Activated naive CD8-positive, alpha-beta T cell treated with anti-CD3 and anti-CD28 coated beads, Interleukin-2, amount 50 U/mL, for 24 hours (primary cell): ENCODE data around the gene CAP2.
A peak's percentile ranks its signal among the peaks of the same experiment; 100 is the strongest.

ENCODE experiments used
- ATAC-seq: fragments of 150-1000 bp; cut with Tn5 transposase; one replicate; pipeline ENCODE4 v1.10.0; 2021
- DNase-seq: peaks from one replicate; pipeline ENCODE4 v3.0.0; 2021
- H3K27ac Mint-ChIP-seq: one replicate; pipeline ENCODE4 v1.8.0; 2021; ENCODE audit warnings: mild to moderate bottlenecking, mixed read lengths
- H3K27me3 Mint-ChIP-seq: one replicate; pipeline ENCODE4 v1.8.0; 2021; ENCODE audit warnings: mixed read lengths
- H3K36me3 Mint-ChIP-seq: one replicate; pipeline ENCODE4 v1.8.0; 2021; ENCODE audit warnings: low read depth, mixed read lengths
- H3K4me1 Mint-ChIP-seq: one replicate; pipeline ENCODE4 v1.8.0; 2021; ENCODE audit warnings: mixed read lengths
- H3K4me3 Mint-ChIP-seq: one replicate; pipeline ENCODE4 v1.8.0; 2021; ENCODE audit warnings: mild to moderate bottlenecking, moderate library complexity, mixed read lengths
- H3K9me3 Mint-ChIP-seq: one replicate; pipeline ENCODE4 v1.8.0; 2021; ENCODE audit warnings: mixed read lengths

Gene CAP2

GRCh38 chr6:17593246-17593645, 199.9 kb downstream of the CAP2 start:
- H3K36me3 Mint-ChIP-seq, result no peaks in the 10 kb centered on the region
- H3K9me3 Mint-ChIP-seq, result no peaks in the 10 kb centered on the region
- DNase-seq, result no peak
- H3K4me3 Mint-ChIP-seq, result no peak overlapping the region
- peaks cover 17% of the 10 kb centered on the region for H3K4me1 Mint-ChIP-seq
- H3K27ac Mint-ChIP-seq, result no peak overlapping the region
- no peak for ATAC-seq
- no peaks in the 10 kb centered on the region for H3K27me3 Mint-ChIP-seq

DNA sequence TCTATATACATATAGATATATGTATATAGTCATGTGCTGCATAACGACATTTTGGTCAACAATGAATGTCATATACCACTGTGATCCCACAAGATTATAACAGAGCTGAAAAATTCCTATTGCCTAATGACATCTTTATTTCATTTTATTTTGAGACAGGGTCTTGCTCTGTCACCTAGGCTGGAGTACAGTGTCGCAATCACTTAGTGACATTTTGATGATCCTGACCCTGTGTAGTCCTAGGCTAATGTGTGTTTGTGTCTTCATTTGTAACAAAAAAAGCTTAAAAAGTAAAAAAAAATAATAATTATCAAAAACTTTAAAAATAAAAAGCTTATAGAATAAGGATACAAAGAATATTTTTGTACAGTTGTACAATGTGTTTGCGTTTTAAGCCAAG, 202.7 kb downstream of the CAP2 start:
- no peak for DNase-seq
- no peak overlapping the region for H3K27ac Mint-ChIP-seq
- no peak for ATAC-seq
- no peak overlapping the region for H3K4me3 Mint-ChIP-seq
- H3K9me3 Mint-ChIP-seq, result no peaks in the 10 kb centered on the region
- peaks cover 11% of the 10 kb centered on the region for H3K4me1 Mint-ChIP-seq
- H3K36me3 Mint-ChIP-seq, result no peaks in the 10 kb centered on the region
- H3K27me3 Mint-ChIP-seq, result no peaks in the 10 kb centered on the region

DNA sequence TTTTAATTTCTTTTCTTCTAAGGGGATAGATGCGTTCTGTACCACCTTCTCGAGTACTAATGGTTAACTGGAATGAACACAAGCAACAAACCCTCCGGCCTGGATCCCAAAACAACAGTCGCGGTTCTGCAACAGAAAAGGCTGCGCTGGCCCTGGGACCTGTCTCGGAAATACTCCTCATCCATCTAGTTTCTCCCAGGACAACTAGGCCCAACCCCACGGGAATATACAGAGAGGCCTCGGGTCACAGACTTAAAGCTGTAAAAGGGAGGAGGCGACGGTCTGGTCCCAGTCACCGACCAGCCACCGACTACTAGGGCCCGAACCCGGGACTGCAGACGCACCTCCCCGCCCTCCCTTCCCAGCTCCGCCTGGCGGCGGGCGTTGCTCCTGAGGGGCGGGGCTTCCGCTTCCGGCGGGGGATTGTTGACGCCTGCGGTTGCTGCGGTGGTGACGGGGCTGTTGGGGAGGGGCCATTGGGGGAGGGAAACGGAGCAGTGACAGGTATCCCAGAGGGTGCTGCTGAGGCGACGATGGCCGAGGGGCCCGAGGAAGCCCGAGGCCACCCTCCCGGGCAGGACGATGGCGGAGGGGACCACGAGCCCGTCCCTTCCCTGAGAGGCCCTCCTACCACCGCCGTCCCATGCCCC, 206.6 kb downstream of the CAP2 start, which contains the start of gene FAM8A1:
Gene FAM8A1, plus strand, starts transcription at position 426 of the 650 bp plus-strand sequence. Its CDS starts 108 bp downstream, at position 534.
- Mint-ChIP-seq H3K27ac (peak within 1 kb of the TSS; percentile 73), H3K4me1 (peaks cover 36% of the 10 kb centered on the region), H3K9me3 (no peaks in the 10 kb centered on the region), H3K36me3 (peaks cover 3% of the 10 kb centered on the region), H3K4me3 (peak within 1 kb of the TSS; percentile 84), H3K27me3 (no peaks in the 10 kb centered on the region)
- peak; percentile 85 for ATAC-seq
- DNase-seq, result peak; percentile 98

DNA sequence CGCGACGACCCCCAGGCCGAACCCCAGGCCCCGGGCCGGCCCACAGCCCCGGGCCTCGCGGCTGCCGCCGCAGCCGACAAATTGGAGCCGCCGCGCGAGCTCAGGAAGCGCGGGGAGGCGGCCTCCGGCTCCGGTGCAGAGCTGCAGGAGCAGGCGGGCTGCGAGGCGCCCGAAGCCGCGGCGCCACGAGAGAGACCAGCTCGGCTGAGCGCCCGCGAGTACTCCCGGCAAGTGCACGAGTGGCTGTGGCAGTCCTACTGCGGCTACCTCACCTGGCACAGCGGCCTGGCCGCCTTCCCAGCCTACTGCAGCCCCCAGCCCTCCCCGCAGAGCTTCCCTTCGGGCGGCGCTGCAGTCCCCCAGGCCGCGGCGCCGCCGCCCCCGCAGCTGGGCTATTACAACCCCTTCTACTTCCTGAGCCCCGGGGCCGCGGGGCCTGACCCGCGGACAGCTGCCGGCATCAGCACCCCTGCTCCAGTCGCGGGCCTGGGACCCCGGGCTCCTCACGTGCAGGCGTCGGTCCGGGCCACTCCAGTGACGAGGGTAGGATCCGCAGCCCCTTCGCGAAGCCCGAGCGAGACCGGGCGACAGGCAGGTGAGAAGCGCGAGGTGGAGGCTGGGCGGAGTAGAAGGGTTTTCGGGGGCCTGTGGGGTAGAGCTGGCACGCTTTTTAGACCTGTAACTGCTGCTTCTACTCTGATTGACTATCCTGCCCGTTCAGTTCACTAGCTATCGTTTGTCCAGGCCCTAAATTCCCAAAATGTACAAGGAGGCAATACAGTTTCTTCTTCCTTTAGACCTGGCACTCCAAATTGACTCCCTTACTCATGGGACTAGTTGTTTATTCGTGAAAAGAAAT, 207.4 kb downstream of the CAP2 start:
- H3K36me3 Mint-ChIP-seq, result peaks cover 3% of the 10 kb centered on the region
- peak; percentile 51 for ATAC-seq
- DNase-seq, result peak; percentile 53
- H3K4me3 Mint-ChIP-seq, result peak overlapping the region; percentile 84
- H3K9me3 Mint-ChIP-seq, result no peaks in the 10 kb centered on the region
- peak overlapping the region; percentile 59 for H3K27ac Mint-ChIP-seq
- H3K4me1 Mint-ChIP-seq, result peaks cover 36% of the 10 kb centered on the region
- no peaks in the 10 kb centered on the region for H3K27me3 Mint-ChIP-seq

DNA sequence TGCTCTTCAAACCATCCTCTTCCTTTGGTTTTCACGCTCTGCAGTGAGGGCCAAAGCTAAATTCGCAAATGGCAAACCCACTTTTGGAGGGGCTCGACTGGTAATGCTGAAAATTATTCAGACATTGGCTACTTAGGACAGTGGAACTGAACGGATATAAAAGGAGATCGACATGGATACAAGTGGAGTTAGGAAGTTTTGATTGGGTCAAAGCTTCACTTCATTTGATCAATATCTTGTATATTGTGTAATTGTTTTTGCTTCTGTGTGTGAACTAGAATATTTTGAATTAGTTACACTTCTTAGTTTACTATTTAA, 207.9 kb downstream of the CAP2 start:
- Mint-ChIP-seq H3K4me3 (peak overlapping the region; percentile 84), H3K36me3 (peaks cover 5% of the 10 kb centered on the region), H3K9me3 (no peaks in the 10 kb centered on the region), H3K4me1 (peaks cover 36% of the 10 kb centered on the region), H3K27me3 (no peaks in the 10 kb centered on the region), H3K27ac (peak overlapping the region; percentile 59)
- DNase-seq (no peak), ATAC-seq (no peak)

DNA sequence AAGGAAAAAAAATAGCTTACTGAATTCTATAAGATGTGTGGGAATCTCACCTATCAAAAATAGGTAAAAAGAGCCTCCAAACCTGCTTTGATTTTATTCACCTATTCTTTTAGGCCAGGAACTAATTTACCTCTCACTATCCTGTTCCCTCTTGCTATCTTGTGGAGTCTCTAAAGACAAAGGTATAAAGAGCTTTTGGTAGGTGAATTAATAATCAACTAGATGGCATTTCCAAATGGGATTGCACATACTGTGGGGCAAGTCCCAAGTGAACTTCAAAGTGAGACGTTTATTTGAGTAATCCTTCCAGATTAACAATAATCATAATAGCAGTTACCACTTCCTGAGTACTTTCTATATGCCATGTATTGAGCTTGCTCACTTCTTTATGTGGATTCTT, 209.5 kb downstream of the CAP2 start:
- H3K4me3 Mint-ChIP-seq, result no peak overlapping the region
- H3K36me3 Mint-ChIP-seq, result peaks cover 9% of the 10 kb centered on the region
- peaks cover 36% of the 10 kb centered on the region for H3K4me1 Mint-ChIP-seq
- DNase-seq (no peak), ATAC-seq (peak; percentile 24)
- no peaks in the 10 kb centered on the region for H3K27me3 Mint-ChIP-seq
- H3K9me3 Mint-ChIP-seq, result no peaks in the 10 kb centered on the region
- H3K27ac Mint-ChIP-seq, result no peak overlapping the region

DNA sequence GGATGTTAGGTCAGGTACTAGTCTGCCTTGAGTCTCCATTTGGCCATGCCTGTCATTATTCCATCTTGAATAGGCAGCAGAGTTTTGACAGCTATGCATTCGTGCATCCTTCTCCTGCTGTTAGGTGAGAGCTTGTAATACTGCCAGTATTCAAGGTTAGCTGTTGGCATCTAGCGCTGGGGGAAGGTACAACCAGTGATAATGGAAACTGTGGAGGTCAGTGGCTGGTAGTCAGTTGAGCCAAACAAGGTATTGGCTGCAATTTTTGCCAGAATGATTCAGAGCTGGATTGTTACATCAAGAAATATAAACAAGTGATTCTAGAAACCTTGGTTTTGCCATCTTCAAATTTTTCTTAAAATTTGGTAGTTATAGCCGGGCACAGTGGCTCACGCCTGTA, 213.2 kb downstream of the CAP2 start:
- H3K36me3 Mint-ChIP-seq, result peaks cover 9% of the 10 kb centered on the region
- H3K4me3 Mint-ChIP-seq, result no peak overlapping the region
- ATAC-seq (no peak), DNase-seq (no peak)
- no peaks in the 10 kb centered on the region for H3K9me3 Mint-ChIP-seq
- H3K27me3 Mint-ChIP-seq, result no peaks in the 10 kb centered on the region
- peaks cover 22% of the 10 kb centered on the region for H3K4me1 Mint-ChIP-seq
- peak overlapping the region; percentile 43 for H3K27ac Mint-ChIP-seq
